Smooth muscle cell (in vitro differentiated cells): ENCODE measurements around the gene TPRA1. TPM values are rescaled to one million over a fixed set of nuclear protein-coding genes. Genes with fewer than 3 reads are reported as not detected.

Experiments used
- DNase-seq: peaks from one replicate; lab custom pipeline; 2025; ENCODE audit not compliant: unreplicated experiment; lab: John Stamatoyannopoulos, UW
- H2AFZ ChIP-seq: fragments of 200-600 bp; sonication (generic); 2 replicates; pipeline ENCODE4 v1.6.0; 2016; ENCODE audit warnings: antibody characterized with exemption, low read depth, mild to moderate bottlenecking
- H3F3A ChIP-seq: fragments of 200-600 bp; sonication (generic); 2 replicates; pipeline ENCODE4 v1.6.0; 2017; ENCODE audit warnings: antibody characterized with exemption, low read depth
- H3K27ac ChIP-seq: fragments of 200-600 bp; sonication (generic); 2 replicates; pipeline ENCODE4 v1.5.1; 2016; ENCODE audit warnings: low read depth, mild to moderate bottlenecking
- H3K27me3 ChIP-seq: fragments of 200-600 bp; sonication (generic); 2 replicates; pipeline ENCODE4 v1.6.1; 2016; ENCODE audit warnings: low read depth, mild to moderate bottlenecking
- H3K36me3 ChIP-seq: fragments of 200-600 bp; sonication (generic); 2 replicates; pipeline ENCODE4 v1.5.1; 2016; ENCODE audit warnings: low read depth
- H3K4me1 ChIP-seq: fragments of 200-600 bp; sonication (generic); 2 replicates; pipeline ENCODE4 v1.5.1; 2016; ENCODE audit warnings: low read depth
- H3K4me2 ChIP-seq: fragments of 200-600 bp; sonication (generic); 2 replicates; pipeline ENCODE4 v1.6.0; 2016; ENCODE audit warnings: mild to moderate bottlenecking
- H3K4me3 ChIP-seq: fragments of 200-600 bp; sonication (generic); 2 replicates; pipeline ENCODE4 v1.5.1; 2016; ENCODE audit warnings: mild to moderate bottlenecking
- H3K79me2 ChIP-seq: fragments of 200-600 bp; sonication (generic); 2 replicates; pipeline ENCODE4 v1.6.0; 2016; ENCODE audit warnings: low read depth, mild to moderate bottlenecking
- H3K9ac ChIP-seq: fragments of 200-600 bp; sonication (generic); 2 replicates; pipeline ENCODE4 v1.6.0; 2016; ENCODE audit warnings: low read depth
- H3K9me3 ChIP-seq: fragments of 200-600 bp; sonication (generic); replicated peaks from 2 replicates; pipeline ENCODE4 v1.5.1; 2016; ENCODE audit warnings: low read depth
- H4K20me1 ChIP-seq: fragments of 200-600 bp; sonication (generic); 2 replicates; pipeline ENCODE4 v1.6.0; 2016; ENCODE audit warnings: low read depth
- CTCF ChIP-seq: fragments of 200-600 bp; sonication (generic); IDR thresholded peaks from 2 replicates; pipeline ENCODE4 v1.5.1; 2017; ENCODE audit warnings: borderline replicate concordance, mild to moderate bottlenecking, antibody characterized with exemption; ENCODE audit not compliant: insufficient read depth, poor library complexity, severe bottlenecking
- WGBS: methylation state at CpG from one replicate; pipeline ENCODE4 v1.1.7; 2016; ENCODE audit warnings: low lambda C conversion rate; 5-methylcytosine and 5-hydroxymethylcytosine counted together
- polyA plus RNA-seq: library from polyadenylated mRNA; unstranded; fragments of >200 nt; fragmentation: Nextera tagmentation; extraction: Ambion mirVana; gene quantifications from 2 replicates; pipeline ENCODE4 v1.2.1, GENCODE V29; 2016
- total RNA-seq: library from RNA; depleted of rRNA; stranded (reverse); fragments of >200 nt; gene quantifications from 2 replicates; pipeline ENCODE4 v1.2.3, GENCODE V29; 2014

TPRA1 gene
- total and polyA plus RNA-seq, 2 experiments from 2014 or later = 25.9 to 43.5 TPM

DNA sequence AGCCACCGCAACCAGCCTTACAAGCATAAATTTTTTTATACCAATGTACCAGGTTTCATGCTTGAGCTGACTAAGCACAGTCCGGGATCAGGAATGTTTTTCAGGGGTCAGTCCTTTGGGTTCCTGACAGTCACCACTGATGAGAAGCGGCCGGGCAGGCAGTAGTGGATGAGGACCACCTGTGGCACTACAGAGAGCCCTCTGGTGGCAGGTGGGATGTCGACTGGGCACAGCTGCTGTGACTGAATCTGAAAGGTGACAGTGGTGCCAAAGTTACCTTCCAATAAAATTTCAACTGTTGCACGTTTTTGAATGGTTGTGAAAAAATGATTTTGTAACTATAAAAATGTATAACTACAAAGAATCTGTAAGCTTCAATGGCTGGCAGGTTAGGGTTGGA, 34.0 kb downstream of the TPRA1 start:
- no peak overlapping the region for H3K4me2 ChIP-seq
- H3K4me1 ChIP-seq = no peaks in the 10 kb centered on the region
- no peaks in the 10 kb centered on the region for H3K79me2 ChIP-seq
- H3K9me3 ChIP-seq = no peaks in the 10 kb centered on the region
- no peak for TF ChIP-seq CTCF
- 55% methylated on average over 6 of the region's 6 CpGs for WGBS
- H4K20me1 ChIP-seq = no peaks in the 10 kb centered on the region
- no peak overlapping the region for H3K4me3 ChIP-seq
- no peaks in the 10 kb centered on the region for H3F3A ChIP-seq
- H3K27me3 ChIP-seq = no peaks in the 10 kb centered on the region
- no peak overlapping the region for H2AFZ ChIP-seq
- H3K9ac ChIP-seq = no peak overlapping the region
- H3K36me3 ChIP-seq = no peaks in the 10 kb centered on the region
- H3K27ac ChIP-seq = no peak overlapping the region
- DNase-seq = no peak

DNA sequence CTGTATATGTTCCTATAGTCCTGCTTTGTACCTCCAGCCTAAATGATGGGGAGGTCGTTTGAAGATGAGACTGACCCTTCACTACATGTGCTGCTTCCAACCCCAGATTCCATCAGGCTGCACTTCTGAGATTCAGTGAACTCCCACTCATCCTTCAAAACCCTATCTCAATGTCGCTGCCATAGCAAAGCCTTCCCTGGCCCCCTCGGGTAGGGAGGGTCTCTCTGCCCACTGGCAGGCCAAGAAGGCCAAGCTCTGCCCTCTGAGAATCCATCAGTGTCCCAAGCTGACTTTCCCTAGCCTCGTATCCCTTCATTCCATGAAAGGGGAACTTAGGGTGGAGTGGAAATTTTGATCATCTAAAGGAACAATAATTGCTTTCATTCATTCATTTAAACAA, 35.4 kb downstream of the TPRA1 start:
- 78% methylated on average over 4 of the region's 4 CpGs for WGBS
- no peaks in the 10 kb centered on the region for H3K9me3 ChIP-seq

DNA sequence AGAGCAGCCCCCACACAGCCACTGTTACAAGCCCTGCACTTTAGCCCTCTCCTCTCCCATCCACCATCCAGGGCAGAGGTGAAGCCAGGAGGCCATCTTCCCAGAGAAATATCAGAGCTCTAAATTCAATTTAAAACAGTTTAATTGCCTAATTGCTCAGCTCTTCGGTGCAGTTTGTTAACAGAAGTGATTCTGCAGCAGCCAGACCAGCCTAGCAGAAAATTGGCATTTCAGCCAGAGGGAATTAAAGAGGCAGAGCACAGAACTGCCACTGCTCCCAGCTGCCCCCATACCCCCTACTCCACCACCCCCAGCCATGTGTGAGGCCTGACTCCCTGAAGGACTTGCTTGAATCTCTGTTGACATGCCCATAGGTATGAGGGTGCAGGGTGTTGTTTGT, 38.5 kb downstream of the TPRA1 start:
- Histone ChIP-seq H3K4me1 (no peaks in the 10 kb centered on the region), H4K20me1 (no peaks in the 10 kb centered on the region), H3K36me3 (no peaks in the 10 kb centered on the region), H2AFZ (no peak overlapping the region), H3K4me2 (no peak overlapping the region), H3K4me3 (no peak overlapping the region), H3K79me2 (no peaks in the 10 kb centered on the region), H3K9ac (no peak overlapping the region), H3K27ac (no peak overlapping the region), H3F3A (no peaks in the 10 kb centered on the region), H3K27me3 (no peaks in the 10 kb centered on the region), H3K9me3 (no peaks in the 10 kb centered on the region)
- 76% methylated on average over 1 of the region's 1 CpG for WGBS
- no peak for TF ChIP-seq CTCF
- DNase-seq = no peak

More for the DNA sequence above, 35.4 kb downstream of the TPRA1 start:
- Histone ChIP-seq H3K4me3 (no peak overlapping the region), H3K79me2 (no peaks in the 10 kb centered on the region), H3K36me3 (no peaks in the 10 kb centered on the region), H3K27me3 (no peaks in the 10 kb centered on the region), H3K27ac (no peak overlapping the region), H3K4me2 (no peak overlapping the region), H4K20me1 (no peaks in the 10 kb centered on the region), H2AFZ (no peak overlapping the region), H3K9ac (no peak overlapping the region), H3K4me1 (no peaks in the 10 kb centered on the region), H3F3A (no peaks in the 10 kb centered on the region)
- DNase-seq = no peak
- TF ChIP-seq CTCF = no peak

DNA sequence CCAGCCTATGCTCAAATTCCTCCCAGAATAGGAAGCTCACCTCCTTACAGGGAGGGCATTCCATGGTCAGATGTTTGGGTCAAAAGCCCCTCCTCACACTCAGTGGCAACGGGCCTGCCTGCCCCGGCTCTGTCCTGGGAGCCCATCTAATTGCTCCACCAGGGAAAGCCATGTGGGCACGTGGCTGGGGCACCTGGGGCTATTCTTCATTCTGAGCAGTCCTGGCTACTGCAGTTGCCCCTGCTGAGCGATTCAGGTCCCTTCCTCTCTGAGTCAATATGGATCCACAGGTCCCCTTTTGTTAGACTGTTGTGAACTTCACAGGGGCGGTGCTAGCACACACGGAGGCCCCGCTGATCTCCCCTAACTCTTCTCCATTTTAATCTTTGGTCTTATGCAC, 39.4 kb downstream of the TPRA1 start:
- no peak for DNase-seq
- Histone ChIP-seq H3K9ac (no peak overlapping the region), H3K4me1 (no peaks in the 10 kb centered on the region), H2AFZ (no peak overlapping the region), H3K4me3 (no peak overlapping the region), H3K9me3 (no peaks in the 10 kb centered on the region), H3K27ac (no peak overlapping the region), H3K79me2 (no peaks in the 10 kb centered on the region), H4K20me1 (no peaks in the 10 kb centered on the region), H3F3A (no peaks in the 10 kb centered on the region), H3K4me2 (no peak overlapping the region), H3K36me3 (no peaks in the 10 kb centered on the region), H3K27me3 (no peaks in the 10 kb centered on the region)
- TF ChIP-seq CTCF = no peak
- WGBS = 80% methylated on average over 7 of the region's 7 CpGs
